Medulla oblongata (tissue), 1 donor: ENCODE data around the gene LARP4B.

ENCODE experiments used
- DNase-seq: peaks from one replicate; pipeline ENCODE4 v3.0.0-alpha.2; 2015; ENCODE audit errors: extremely low spot score

Gene LARP4B

DNA sequence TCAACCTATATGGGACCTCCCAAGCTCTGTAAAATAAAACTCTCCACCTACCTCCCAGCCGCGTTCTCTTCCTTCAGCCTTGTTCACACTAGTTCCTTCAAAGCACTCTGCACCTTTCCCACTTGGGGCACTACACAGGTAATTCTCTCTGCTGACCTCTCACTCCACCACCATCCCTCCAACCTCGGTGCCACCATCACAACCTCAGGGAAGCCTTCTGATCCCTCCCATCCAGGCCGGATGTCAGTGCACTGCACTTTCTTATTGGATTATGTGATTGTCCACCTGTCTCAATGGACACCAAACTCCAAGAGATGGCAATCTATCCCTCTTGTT lies 7.0 kb downstream of the LARP4B start:
- no peak for DNase-seq

DNA sequence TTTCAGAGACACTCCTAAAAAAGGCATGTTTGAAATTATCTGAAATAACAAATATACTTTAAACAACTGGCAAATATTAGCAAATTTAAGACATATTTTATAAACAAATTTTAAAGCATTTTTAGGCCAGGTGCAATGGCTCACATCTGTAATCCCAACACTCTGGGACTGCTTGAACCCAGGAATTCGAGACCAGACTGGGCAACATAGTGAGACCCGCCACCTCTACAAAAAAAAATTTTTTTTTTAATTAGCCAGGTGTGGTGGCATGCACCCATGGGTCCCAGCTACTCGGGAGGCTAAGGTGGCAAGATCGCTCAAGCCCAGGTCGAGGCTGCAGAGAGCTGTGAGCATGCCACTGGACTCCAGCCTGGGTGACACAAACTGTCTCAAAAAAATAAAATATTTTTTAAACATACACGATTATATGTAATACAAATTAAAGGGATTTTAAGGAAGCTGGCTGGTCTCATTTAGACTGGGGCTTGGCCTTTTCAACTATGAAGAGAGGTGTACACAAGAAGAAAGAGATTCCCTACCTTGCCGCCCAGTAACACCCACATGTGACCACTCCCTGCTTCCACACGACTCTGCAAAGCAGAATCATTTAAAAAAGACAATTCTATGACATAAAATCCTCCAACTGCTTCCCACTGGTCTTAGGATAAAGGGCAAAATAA lies 7.5 kb downstream of the LARP4B start:
- DNase-seq = no peak

DNA sequence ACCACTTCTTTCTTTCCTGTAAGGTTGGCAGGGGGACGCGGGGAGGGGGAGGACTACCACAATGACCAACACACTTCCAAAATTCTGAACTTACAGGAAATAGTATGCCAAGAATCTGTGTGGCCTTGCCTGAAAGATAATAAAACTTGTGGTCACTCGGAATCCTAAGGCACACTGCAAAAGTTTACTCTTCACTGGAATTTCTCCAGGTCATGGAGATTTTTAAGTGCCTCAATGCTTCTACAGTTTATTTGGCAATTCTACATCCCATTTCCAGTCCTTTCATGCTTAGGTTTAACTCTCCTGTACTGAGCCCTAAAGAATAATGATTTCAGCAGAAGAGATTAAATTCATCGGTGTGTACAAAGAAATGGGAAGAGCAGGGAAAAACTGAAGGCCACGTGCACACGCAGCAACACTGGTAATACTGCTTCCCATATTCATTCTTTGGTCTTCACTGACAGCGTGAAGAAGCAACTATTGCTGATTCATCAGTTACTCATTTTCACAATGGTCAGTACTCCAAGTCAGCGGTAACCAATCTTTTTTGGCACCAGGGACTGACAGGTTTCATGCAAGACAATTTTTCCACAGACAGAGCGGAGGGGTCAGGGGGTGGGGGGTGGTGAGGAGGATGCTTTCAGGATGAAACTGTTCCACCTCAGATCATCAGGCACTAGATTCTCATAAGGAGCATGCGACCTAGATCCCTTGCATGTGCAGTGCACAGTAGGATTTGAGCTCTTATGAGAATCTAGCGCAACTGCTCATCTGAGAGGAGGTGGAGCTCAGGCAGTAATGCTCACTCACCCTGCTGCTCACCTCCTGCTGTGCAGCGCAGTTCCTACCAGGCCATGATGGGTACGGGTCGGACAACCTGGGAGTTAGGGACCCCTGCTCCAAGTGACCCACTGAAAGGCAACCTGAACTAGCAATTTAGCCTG lies 9.8 kb downstream of the LARP4B start:
- DNase-seq = no peak

DNA sequence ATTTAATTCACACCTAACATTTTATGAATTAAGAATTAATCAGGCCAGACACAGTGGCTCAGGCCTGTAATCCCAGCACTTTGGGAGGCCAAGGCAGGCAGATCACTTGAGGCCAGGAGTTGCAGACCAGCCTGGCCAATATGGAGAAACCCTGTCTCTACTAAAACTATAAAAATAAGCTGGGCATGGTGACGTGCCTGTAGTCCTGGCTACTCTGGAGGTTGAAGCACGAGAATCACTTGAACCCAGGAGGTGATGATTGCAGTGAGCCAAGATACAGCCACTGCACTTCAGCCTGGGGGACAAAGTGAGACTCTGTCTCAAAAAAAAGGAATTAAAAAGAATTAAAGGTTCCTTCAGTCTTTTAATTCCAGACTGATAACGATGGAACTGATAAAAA lies 11.1 kb downstream of the LARP4B start:
- DNase-seq = no peak

DNA sequence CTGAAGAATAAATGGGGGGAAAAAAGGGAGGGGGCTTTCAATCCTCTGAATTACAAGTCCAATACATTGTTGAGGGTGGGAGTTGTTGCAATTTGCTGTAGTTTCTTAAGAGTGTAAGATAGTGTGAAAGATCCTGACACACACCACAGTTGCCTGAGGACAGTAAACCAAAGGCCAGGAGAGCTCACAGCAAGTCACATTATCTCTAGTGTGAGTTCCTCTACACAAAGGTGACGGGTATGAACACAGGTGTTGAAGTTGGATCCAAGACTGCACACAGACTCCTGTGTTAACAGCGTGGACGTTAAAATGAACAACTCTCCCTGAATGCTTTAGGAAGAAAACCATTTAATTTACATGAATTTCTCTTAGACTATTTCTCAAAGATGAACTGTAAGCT lies 12.0 kb downstream of the LARP4B start:
- DNase-seq = no peak

DNA sequence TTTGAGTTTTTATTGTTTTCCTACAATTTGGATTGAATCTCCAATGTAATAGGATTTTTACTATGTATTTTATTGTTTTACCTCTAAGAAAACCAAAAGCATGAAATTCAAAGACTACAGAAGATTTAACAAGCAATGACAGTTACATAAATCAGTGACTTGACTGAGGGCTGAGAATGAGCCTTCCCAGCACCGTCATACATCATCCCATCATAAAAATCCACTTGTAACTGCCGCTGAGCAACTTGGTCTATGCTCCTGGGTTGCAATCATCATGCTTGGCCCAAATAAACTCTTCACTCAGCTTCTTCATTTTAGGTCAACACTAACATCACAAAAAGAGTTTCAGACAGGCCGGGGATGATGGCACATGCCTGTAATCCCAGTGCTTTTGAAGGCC lies 13.5 kb downstream of the LARP4B start:
- no peak for DNase-seq

DNA sequence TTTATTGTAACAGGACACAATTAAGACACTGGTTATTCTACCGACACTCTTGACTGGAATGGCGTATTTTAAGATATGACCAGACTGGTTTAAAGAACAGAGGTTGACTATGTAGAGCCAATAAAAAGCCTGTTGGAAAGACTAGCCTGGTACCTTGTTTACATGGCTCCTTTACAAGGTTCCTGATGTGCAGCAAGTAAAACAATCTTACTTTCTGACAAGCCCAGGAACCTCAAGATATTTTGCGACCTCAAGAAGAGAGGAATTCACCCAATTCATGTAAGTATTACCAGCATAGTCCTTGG lies 14.1 kb downstream of the LARP4B start:
- no peak for DNase-seq

DNA sequence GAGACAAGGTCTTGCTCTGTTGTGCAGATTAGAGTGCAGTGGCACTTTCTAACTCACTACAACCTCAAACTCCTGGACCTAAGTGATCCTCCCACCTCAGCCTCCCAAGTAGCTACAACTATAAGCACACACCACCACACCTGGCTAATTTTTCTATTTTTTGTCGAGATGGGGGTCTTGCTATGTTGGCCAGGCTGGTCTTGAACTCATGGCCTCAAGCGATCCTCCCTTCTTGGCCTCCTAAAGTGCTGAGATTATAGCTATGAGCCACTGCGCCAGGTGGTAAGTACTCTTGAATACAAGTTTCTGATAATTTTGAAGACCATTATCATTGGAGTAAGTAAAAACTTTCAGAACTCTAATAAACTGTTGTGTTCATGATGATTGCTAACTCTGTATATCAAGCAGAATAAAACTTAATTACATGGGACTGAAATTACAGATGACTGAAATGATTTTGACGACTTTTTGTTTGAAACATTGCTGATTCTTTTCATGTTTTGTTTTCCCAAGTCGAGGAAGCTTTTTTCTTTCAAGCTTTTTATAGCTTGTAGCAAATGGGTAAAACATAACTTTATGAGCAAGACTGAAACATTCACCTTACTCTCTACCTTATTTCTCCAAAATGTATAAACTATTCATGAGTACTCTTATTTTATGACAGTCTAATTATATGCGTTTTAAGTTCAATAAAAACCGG lies 14.6 kb downstream of the LARP4B start:
- DNase-seq = no peak

DNA sequence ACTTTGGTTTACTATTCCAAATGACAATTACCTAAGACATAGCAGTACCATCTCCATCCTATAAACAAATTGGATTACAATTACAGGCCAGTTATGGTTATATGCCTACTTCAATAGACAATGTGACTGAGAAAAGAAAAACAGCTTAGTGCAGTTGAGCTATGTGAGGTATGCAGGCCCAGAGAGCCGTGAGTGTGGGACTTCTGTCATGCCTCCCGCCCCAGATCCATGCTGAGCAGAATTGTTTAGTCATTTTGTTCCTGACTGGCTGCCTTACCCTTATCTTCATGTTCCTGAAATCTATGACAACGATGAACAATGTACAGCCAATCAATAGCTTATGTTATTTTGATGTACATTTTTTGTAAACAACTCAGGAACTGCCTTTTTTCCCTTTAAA lies 21.7 kb downstream of the LARP4B start:
- no peak for DNase-seq

DNA sequence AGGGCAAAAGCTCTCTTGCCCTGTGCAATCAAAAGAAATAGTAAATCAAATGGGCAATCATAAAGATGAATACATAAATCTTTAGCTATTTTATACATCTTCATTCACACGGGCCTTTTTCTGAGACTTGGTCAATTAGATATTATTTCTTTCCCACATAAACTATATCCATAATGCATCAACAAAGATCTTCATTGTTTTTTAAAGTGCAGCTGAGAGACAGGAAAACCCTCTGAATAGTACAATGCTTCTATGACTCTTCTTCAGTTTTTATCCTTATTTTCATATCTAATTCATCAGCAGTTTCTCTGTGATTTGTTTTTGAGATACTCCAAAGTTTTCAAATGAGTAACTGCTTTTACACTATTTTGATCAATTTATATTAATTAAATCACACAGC lies 25.5 kb downstream of the LARP4B start:
- DNase-seq = no peak

DNA sequence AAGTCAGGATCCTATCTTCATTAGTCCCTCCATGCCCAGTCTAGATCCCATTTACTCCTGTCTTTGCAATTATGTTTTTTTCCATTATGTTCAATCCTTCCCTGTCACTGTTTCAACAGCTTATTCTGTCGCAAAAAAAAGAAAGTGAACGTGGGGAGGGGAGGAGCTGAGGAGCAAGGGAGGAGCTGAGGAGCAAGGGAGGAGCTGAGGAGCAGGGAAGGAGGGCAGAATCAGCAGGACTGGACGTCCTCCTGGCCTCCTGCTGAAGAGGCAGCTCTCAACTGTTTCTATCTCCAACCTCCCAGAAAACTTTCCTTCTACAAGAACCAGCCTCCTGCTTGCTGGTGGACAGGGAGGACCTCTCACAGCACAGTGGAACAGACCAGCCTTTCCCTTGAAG lies 26.0 kb downstream of the LARP4B start:
- DNase-seq = no peak

DNA sequence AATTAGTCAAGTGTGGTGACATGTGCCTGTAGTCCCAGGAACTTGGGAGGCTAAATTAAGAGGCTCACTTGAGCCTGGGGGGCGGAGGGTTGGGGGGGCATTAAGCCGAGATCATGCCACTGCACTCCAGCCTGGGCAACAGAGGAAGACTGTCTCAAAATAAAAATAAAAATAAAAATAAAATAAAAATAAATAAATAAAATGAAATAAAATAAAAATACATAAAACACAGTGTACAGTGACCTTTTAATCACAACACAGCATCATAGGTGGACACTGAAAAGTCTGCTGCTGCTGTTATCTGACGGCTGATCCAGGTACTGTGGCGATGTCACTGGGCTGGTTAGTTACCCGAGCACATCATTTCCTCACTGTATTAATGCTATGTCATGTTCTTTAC lies 27.1 kb downstream of the LARP4B start:
- DNase-seq = no peak

DNA sequence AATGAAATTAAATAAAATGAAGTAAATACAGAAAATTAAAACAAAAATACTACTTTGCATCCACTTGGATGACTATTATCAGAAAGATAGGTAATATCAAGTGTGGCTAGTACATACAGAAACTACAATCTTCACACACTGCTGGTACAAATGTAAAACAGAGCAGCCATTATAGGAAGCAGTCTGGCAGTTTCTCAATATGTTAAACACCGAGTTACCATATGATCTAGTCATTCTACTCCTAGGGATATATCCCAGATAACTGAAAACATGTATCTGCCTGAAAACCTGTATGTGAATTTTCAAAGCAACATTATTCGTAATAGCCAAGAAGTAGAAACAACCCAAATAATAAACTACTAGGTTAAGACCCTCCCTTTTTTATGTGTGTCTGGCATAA lies 33.4 kb downstream of the LARP4B start:
- no peak for DNase-seq

DNA sequence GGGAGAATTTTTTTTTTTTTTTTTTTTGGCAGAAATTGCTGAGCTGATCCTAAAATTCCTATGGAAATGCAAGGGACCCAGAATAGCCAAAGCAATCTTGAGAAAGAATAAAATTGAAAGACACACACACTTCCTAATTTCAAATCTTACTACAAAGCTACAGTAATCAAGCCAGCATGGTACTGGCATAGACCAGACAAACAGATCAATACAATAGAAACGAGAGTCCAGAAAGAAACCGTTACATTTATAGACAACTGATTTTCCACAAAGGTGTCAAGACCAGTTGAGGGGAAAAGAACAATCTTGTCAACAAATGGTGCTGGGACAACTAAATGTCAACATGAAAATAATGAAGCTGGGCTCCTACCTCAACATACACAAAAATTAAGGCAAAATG lies 34.5 kb downstream of the LARP4B start:
- DNase-seq = no peak

DNA sequence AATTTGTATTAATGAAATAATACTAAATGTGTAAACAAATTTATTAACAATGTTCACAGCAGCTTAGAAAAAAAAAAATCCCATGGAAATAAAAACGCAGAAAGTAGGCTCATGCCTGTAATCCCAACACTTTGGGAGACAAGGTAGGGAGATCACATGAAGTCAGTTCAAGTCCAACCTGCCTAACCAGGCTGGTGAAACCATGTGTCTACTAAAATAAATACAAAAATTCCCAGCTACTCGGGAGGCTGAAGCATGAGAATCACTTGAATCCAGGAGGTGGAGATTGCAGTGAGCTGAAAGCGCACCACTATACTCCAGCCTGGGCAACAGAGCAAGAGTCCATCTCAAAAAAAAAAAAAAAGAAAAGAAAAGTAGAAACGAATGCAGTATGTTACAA lies 36.2 kb downstream of the LARP4B start:
- no peak for DNase-seq

DNA sequence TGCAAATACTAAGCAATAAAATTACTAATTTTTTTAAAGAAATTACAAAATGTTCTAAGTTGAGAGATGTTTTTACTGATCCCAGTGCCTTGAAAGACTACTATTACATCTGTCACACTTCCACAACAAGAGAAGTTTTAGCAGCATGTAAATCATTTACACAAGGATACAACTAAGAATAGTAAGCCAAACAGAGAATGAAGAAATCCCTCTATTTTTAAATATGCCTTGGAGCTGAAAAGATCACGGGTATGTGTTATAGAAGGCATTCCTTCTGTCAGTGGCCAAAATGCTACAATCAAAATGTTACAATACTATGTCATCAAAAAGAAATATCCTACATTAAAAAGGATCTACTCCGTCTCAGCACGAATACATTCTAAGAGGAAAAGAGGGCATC lies 52.6 kb downstream of the LARP4B start:
- no peak for DNase-seq

DNA sequence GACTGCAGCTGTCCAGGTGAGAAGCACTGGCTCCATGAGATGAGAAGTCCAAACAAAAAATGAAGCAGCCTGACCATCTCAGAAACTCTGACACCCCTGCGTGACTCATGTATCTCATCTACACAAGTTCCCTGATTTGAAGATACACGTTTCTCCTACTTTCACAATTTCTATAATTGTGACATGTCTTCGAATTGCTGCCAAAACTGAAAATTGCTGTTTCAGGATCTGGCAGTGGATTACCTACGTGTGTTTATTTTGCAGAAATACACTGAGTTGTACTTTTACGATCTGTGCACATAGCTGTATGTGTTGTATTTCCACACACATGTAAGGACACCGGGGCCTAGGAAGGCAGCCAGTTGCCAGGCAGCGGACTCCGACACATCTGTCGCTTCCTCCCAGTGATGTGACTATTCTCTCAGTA lies 53.2 kb downstream of the LARP4B start:
- DNase-seq = no peak

DNA sequence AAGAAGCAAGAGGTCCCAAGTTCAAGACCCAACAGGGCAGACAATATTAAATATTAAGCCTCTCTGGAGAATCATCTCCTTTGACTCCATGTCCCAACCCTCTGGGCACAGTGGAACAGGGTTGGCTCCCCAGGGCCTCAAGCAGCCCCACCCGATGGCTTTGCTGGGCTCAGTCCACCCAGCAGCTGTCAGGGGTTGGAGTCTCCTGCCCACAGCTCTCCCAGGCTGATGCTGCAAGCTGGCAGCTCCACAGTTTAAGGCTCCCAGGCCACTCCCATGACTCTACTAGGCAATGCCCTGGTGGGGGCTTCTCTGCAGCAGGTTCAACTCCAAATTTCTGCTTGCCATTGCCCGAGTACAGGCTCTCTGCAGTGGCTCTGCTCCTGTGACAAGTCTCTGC lies 55.1 kb downstream of the LARP4B start:
- DNase-seq = no peak

DNA sequence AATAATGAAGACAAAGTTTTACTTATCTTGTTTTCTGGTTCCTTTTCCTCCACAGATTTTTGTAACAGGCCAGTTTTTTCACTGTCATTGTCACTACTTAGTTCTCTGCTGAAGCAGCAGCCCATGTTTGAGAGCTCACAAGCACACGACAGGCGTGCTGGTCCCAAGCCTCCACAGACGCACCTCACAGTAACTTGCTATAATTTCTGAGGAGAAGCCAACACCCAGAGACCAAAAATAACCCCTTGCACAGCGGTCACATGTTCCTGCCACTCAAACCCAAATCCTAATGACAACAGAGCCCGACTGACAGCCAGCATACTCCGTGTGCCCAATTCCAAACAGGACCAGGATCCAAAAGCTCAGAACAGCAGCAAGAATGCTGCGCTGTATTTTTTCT lies 58.5 kb downstream of the LARP4B start:
- no peak for DNase-seq

DNA sequence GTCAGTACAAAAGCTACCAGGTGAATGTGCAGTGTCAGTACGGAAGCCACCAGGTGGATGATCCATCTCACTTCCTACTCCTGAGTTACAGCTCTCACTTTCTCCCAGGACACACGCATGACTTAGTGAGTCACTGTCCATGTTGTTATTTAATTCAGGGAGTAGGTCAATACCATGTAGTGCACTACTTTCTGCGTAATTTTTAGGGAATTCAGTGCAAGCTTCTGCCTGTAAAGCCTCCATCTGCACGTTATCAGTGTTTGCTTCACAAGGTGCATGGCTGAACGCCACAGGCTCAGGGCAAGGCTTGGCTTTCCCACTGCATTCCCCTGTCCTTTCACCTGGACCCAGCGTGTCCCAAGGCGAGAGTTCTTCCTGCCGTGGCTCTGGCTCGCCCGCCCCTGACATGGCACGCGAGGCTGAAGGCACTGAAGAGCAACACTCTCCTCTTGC lies 59.5 kb downstream of the LARP4B start:
- DNase-seq = no peak

DNA sequence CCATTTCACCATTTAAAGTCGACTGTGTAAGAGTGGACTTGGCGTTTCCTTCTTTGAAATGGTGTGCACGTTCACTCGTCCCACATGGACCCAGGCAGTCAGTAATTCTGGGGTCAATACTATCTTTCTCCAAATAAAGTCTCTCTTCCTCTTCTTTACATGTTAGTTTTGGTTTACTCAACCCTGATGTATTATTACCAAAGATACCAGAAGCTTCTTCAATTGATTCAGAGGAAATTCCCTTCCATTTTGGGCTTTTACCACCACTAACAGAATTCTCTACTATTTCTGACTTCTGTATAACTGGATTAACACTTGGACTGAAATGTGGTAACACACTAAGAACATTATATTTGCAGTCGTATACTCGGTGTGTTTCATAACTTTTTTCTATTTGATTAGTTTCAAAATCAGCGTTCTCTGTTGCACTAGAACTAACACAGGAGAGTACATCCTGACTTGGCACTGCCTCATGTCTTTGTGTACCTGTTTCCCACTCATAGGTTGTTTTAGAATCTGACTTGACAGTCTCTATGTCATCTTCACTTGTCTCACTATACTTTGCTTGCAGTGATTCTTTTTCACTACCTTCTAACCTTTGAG lies 60.8 kb downstream of the LARP4B start:
- no peak for DNase-seq

DNA sequence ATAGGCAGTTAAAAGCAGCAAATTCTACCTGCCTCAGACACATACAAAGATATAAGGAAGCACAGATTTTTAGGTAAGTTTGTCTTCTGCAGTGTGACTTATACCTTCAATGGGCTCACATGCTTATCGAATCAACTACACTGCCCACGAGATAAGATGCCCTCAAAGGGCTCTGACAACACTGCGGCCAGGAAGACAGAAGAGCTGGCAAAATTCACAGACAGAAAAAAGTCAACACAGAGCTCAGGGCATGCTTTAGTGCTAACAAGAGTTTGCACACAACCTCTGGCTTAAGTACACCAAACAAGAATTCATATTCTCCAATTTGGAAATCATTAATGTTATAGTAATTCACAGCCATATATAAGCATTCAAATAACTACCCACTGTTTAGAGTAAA lies 62.3 kb downstream of the LARP4B start:
- DNase-seq = no peak

DNA sequence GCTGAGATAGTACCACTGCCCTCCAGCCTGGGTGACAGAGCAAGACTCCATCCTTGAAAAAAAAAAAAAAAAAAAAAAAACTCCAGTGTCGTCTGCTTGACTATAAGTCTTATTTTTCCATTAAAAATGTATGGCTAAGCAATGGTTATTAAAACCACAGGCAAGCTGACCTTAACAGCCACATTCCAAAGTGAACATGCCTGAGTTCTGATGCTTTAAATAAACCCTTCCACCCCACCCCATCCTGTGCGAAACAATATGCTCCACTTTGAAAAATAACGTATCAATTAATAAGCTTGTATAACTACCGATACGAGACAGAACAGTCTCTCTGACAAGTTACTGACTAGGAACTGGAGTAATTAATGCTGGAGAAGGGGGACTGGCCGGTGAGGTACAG lies 63.7 kb downstream of the LARP4B start:
- DNase-seq = no peak
